Measurements from ENCODE around the gene MUS81. TPM values are rescaled to one million over a fixed set of nuclear protein-coding genes. Genes with fewer than 3 reads are reported as not detected.

MUS81 gene
- total RNA-seq, 4 donors from 2014 or later = 54.0 to 83.1 (median 68.3) TPM

DNA sequence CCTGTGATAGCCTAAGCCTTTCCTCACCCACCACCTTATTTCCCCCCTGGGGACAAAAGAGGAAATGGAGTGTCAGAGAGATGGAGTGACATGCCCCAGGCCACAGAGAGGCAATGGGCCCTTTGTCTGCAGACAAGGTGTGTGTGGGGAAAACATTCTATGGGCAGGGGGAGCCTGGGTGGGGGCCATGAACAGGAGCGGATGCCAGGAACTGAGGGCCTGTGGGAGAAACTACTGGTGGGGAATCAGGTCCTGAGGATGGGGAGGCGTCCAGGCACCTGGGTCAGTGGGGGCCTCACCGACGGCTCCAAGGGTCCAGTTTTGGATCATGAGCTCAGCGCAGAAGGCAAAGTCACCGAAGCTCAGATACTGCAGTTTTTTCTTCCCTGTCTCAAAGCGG is 25.0 kb downstream of the MUS81 start:
- Histone ChIP-seq H3K4me3 (no peak overlapping the region), H3K27ac (peak overlapping the region in 2 of 4 donors; percentile 43 to 57), H3K9me3 (no peaks in the 10 kb centered on the region), H3K36me3 (peaks cover 0 to 56% (median 0%) of the 10 kb centered on the region in 3 donors), H3K27me3 (no peaks in the 10 kb centered on the region), H3K4me1 (peaks cover 0 to 42% (median 23%) of the 10 kb centered on the region in 4 donors)
- whole genome bisulfite sequencing, 2 donors = 86 to 88% methylated on average over 7 of the region's 7 CpGs
- TF ChIP-seq, protein P1, sequence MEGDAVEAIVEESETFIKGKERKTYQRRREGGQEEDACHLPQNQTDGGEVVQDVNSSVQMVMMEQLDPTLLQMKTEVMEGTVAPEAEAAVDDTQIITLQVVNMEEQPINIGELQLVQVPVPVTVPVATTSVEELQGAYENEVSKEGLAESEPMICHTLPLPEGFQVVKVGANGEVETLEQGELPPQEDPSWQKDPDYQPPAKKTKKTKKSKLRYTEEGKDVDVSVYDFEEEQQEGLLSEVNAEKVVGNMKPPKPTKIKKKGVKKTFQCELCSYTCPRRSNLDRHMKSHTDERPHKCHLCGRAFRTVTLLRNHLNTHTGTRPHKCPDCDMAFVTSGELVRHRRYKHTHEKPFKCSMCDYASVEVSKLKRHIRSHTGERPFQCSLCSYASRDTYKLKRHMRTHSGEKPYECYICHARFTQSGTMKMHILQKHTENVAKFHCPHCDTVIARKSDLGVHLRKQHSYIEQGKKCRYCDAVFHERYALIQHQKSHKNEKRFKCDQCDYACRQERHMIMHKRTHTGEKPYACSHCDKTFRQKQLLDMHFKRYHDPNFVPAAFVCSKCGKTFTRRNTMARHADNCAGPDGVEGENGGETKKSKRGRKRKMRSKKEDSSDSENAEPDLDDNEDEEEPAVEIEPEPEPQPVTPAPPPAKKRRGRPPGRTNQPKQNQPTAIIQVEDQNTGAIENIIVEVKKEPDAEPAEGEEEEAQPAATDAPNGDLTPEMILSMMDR (IDR thresholded peaks at IDR 0.05) = no peak
- no peak for TF ChIP-seq POLR2A (IDR thresholded peaks at IDR 0.05)
- TF ChIP-seq EP300 (IDR thresholded peaks at IDR 0.05) = no peak
- DNase-seq (ENCODE audit: low spot score in 2 of 2) = no peak

DNA sequence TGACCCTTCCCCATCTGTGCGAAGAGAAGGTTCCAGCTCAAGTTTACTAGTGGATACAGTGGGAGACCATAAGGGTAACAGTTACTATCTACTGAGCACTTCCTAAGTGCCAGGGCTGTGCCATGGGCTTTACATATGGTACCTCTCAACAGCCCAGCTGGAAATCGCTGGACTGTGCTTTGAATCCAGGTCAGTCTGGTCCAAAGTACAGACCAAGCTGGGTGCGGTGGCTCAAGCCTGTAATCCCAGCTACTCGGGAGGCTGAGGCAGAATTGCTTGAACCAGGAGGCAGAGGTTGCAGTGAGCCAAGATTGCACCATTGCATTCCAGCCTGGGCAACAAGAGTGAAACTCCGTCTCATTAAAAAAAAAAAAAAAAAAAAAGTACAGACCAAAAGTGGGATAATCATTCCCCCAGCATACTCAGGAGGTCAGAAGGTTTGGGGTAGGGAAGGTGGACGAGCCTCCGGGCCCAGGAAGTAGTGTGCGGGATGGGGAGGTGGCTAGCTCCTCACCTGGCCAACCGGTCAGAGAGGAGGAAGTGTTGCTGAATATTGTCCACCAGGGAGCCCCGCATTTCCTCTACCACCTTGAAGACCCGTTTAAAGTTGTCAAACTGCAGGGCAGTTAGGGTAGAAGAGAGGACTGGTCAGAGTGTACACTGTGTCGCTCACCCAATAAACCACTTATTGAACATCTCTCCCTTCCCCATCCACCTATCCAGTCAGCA is 25.7 kb downstream of the MUS81 start:
- no peak overlapping the region for H3K27ac ChIP-seq
- H3K27me3 ChIP-seq = no peaks in the 10 kb centered on the region
- H3K4me3 ChIP-seq = no peak overlapping the region
- no peak for DNase-seq (ENCODE audit: low spot score in 2 of 2)
- TF ChIP-seq EP300 (IDR thresholded peaks at IDR 0.05) = no peak
- no peak for TF ChIP-seq POLR2A (IDR thresholded peaks at IDR 0.05)
- TF ChIP-seq, protein P1 (IDR thresholded peaks at IDR 0.05) = no peak
- peaks cover 0 to 56% (median 0%) of the 10 kb centered on the region in 3 donors for H3K36me3 ChIP-seq
- no peaks in the 10 kb centered on the region for H3K9me3 ChIP-seq
- peaks cover 0 to 44% (median 23%) of the 10 kb centered on the region in 4 donors for H3K4me1 ChIP-seq
- 89 to 92% methylated on average over 11 to 12 of the region's 12 CpGs for WGBS, 2 donors

DNA sequence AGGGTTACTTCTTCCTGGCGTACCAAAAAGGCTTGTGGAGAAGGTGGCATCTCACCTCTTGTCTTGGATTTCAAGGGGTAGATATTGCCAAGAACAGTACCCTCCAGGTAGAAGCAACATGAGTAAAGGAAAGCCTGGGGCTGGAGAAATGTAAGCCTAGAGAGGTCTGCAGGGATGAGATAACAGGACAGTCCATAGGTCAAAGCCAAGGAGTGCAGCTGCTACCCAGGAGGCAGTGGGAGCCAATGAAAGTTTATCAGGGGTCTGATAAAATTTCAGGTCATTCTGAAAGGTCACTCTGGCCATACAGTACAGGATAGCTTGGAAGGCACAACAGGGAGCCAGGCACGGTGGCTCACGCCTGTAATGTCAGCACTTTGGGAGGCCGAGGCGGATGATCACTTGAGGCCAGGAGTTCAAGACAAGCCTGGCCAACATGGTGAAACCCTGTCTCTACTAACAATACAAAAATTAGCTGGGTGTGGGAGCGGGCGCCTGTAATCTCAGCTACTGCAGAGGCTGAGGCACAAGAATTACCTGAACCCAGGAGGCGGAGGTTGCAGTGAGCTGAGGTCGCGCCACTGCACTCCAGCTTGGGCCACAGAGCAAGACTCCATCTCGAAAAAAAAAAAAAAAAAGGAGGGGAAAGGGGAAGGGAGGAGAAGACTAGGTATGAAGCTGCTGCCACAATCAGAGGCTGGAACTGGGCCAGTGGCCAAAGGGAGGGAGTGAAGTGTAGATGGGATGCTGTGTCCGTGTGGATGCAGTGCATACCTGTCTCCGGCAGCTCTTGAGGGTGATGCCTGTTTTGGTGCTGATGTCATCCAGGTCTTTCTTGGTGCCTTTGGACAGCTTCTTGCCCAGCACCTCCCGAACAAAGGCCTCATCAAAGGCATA is 26.8 kb downstream of the MUS81 start:
- DNase-seq (ENCODE audit: low spot score in 2 of 2) = no peak
- peak overlapping the region in 2 of 4 donors; percentile 67 to 93 for H3K4me3 ChIP-seq
- no peaks in the 10 kb centered on the region for H3K27me3 ChIP-seq
- H3K36me3 ChIP-seq = peaks cover 0 to 49% (median 0%) of the 10 kb centered on the region in 3 donors
- no peaks in the 10 kb centered on the region for H3K9me3 ChIP-seq
- H3K27ac ChIP-seq = peak overlapping the region in 3 of 4 donors; percentile 92 to 99 (median 98)
- WGBS, 2 donors = 76 to 77% methylated on average over 14 of the region's 14 CpGs
- TF ChIP-seq EP300 (IDR thresholded peaks at IDR 0.05) = no peak
- TF ChIP-seq, protein P1 (IDR thresholded peaks at IDR 0.05) = no peak
- TF ChIP-seq POLR2A (IDR thresholded peaks at IDR 0.05) = no peak
- H3K4me1 ChIP-seq = peaks cover 0 to 55% (median 32%) of the 10 kb centered on the region in 4 donors

DNA sequence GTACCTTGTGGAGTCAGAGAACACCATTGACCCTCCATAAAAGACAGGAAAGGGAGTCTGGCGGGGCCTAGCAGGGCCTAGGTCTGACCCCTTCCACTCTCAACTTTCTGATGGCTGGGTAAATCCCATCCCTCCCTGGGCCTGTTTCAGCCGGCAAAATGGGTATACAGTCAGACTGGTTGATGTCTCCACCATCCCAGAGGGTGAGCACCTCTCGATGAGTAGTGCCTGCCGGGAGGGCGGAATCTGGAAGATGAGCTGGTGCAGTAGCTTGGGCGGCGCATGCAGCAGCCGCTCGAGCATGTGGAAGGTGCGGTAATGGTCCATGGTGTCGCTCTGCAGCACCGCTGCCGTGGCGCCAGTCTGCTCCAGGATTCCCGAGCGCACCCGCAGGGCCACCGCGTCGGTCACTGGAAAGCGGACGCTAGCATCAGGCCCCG is 27.5 kb downstream of the MUS81 start:
- no peak for DNase-seq (ENCODE audit: low spot score in 2 of 2)
- peak overlapping the region; percentile 56 to 93 (median 74) for H3K4me3 ChIP-seq
- H3K27me3 ChIP-seq = no peaks in the 10 kb centered on the region
- WGBS, 2 donors = 0 to 2% methylated on average over 23 of the region's 23 CpGs
- H3K4me1 ChIP-seq = peaks cover 0 to 61% (median 38%) of the 10 kb centered on the region in 4 donors
- TF ChIP-seq, protein P1 (IDR thresholded peaks at IDR 0.05) = no peak
- no peak for TF ChIP-seq EP300 (IDR thresholded peaks at IDR 0.05)
- TF ChIP-seq POLR2A (IDR thresholded peaks at IDR 0.05) = no peak
- peak overlapping the region; percentile 92 to 99 (median 95) for H3K27ac ChIP-seq
- no peaks in the 10 kb centered on the region for H3K9me3 ChIP-seq
- peaks cover 0 to 42% (median 0%) of the 10 kb centered on the region in 3 donors for H3K36me3 ChIP-seq

All from tibial nerve (tissue), 4 donors.